GM21360 (cell line): ENCODE results near the gene JDP2.

Experiments used
- ATAC-seq: cut with Tn5 transposase; IDR thresholded peaks from one replicate; pipeline ENCODE4 v1.9.1; 2021; ENCODE audit warnings: mild to moderate bottlenecking, moderate library complexity; ENCODE audit not compliant: unreplicated experiment

Gene JDP2

GRCh38 chr14:75477881-75478280 is 50.1 kb downstream of the JDP2 start:
- ATAC-seq: no peak

- ATAC-seq: peak; percentile 84
These were observed 52.2 kb downstream of the JDP2 start for GRCh38 chr14:75479770-75480600.

DNA sequence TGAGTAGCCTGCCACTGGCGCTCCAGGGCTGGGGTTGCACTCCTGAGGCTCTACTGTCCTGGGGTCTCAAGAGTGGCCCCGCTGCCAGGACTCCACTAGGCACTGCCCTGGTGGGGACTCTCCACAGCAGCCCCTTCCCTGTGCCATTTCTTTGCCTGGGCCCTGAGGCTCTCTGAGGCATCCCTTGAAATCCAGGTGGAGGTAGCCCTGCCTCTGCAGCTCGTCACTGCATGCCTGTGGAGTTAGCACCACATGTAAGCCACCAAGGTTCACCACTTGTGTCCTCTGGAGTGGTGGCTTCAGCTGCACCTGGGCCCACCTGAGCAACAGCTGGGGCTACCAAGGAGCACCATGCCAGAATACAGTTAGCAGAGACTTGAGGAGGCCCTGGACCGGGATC is 54.5 kb downstream of the JDP2 start:
- ATAC-seq: no peak

DNA sequence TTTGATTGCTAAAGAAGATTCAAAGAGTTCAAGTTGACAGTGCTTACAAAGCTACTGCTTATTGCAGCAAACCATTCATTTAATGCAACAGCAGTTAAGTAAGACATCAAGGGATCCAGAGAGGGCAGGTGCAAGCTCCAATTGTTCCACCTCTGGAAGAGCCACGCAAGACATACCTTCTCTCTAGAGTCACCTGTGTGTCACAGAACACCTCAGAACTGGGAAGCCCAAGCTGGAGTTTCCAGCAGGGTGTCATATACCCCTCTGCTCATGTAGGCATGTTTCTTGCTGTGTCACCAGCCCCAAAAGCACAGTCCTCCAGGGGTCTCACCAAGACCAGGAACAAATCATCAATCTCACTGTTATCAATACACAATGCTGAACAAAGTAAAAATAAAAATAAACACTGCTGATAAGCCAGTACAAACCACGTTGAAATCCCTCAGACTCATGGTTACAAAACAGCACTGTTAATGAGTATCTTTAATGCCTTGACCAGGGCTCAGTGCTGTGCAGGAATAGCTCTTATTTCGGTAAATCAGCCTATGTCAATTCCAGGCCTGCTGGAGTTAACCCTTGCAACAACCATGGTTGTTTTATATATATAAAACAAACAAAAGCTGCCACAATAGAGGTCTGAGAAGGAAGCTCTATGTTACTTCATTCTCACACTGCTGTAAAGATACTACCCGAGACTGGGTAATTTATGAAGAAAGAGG is 57.0 kb downstream of the JDP2 start:
- ATAC-seq: no peak

DNA sequence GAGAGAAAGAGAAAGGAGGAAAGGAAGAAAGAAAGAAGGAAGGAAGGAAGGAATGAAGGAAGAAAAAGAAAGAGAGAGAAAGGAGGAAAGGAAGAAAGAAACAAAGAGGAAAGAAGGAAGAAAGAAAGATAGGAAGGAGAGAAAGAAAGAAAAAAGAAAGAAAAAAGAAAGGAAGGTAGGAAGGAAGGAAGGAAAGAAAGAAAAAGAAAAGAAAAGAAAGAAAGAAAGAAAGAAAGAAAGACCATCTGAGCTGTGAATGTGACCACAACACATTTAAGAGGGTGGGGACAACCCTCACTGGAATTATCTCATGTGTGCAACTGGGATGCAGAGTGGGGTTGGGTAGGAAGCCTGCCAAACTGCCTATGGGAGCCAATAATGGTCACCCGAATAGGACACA is 58.5 kb downstream of the JDP2 start:
- ATAC-seq: no peak

- peak; percentile 72 for ATAC-seq
These were observed 59.4 kb downstream of the JDP2 start for GRCh38 chr14:75487155-75487671.

- no peak for ATAC-seq
These were observed 61.6 kb downstream of the JDP2 start for GRCh38 chr14:75489480-75489837.

GRCh38 chr14:75491376-75491978 is 63.7 kb downstream of the JDP2 start:
- ATAC-seq: no peak

- ATAC-seq: no peak
These were observed 65.2 kb downstream of the JDP2 start for GRCh38 chr14:75492832-75493591.

DNA sequence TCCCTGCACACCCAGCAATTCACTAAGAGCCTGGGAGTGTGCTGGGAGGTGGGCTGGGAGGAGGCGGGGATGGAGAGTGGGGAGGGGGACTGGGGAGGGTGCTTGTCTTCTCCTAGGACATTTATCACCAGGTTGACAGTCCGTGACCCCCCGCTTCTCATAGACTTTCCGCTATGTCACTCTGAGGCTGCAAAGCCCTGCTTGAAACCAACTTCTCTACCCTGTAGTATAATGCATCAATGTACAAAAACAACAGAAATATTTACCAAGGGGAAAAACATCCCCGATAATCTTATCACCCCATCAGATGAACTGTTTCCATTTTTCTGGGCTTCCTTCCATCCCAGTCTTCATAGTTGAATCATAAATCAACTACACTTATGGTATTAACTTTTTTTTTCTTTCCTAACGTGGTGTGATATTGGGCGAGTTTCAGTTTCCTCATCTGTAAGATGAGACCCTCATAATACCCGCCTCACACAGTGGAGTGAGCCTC is 65.8 kb downstream of the JDP2 start:
- ATAC-seq: no peak

- ATAC-seq: no peak
These were observed 67.1 kb downstream of the JDP2 start for GRCh38 chr14:75494896-75495295.

GRCh38 chr14:75495399-75495798 is 67.6 kb downstream of the JDP2 start:
- ATAC-seq: no peak

- ATAC-seq: no peak
These were observed 68.1 kb downstream of the JDP2 start for GRCh38 chr14:75495882-75496281.

DNA sequence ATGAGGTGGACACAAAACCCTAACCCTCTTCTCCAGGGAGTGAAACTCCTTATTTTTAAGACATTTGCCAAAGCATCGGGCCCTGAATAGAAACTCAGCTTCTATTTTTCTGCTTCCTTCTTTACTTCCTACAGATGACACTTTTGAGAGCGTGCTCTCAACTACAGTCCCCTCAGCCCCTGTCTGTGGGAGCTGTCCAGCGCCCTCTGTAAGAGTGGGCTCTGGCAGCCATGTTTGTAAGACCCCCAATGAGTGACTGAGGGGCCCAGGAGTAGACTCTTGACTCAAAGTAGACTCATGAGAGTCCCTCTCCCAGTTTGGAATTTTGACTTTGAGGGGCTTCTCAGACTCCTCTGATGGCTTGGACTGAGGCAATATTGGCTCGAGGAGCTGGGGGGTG is 68.9 kb downstream of the JDP2 start:
- ATAC-seq: no peak

DNA sequence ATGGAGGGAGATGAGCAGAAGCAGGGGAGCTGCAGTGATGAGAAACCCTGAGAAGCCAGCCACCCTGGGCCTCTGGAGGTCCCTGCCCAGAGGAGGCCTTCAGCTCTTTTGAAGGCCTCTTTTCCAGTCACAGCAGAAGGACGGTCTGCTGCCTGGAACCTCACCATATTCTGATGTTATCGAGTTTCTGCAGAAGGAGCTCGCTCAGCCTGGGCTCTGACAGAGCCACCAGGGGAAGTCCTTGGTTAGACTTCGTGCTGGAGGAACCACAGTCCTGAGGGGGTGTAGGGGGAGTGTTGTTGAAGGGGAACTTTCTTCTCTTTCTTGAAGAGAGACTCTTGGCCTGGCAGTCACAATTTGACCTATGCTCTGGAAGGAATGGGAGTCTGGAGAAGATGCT is 69.4 kb downstream of the JDP2 start:
- ATAC-seq: no peak

GRCh38 chr14:75497701-75498100 is 69.9 kb downstream of the JDP2 start:
- no peak for ATAC-seq

DNA sequence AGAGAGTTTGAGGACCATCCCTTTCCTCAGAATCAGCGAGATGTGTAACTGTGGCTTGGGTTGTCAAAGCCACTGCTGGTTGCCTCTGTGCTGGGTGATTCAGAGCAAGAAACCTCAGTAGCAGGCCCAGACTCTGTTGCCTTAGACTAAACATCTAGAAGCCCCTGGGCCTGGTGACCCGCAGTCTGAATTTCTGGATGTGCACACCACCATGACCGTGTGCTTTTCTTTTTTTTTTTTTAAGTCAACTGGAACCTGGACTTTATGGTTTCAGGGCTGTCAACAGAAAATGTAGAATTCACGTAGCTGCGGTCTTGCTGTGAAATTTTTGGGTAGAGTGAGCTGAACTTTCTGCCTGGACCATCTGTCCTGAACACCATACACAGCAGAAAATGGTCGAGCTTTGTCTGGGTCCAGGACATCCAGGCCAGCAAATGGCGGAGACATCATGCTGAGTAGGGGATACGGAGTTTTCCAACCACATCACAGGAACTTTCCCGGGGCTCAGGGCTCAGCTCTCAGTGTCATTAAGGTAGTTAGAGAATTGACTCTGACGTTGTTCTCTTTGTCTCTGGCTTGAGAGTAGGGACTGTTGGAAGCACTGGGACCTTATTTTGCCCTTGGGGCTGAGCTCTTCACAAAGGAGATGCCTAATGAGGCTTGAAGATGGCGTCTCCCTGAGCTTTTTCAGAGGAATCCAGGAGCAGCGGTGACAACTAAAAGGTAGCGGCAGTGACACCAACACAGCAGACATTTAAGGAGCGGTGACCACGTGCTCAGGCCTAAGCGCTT is 71.5 kb downstream of the JDP2 start:
- ATAC-seq: peak; percentile 53

- ATAC-seq: no peak
These were observed 73.3 kb downstream of the JDP2 start for GRCh38 chr14:75501080-75501479.

- no peak for ATAC-seq
These were observed 76.6 kb downstream of the JDP2 start for GRCh38 chr14:75504411-75504810.

DNA sequence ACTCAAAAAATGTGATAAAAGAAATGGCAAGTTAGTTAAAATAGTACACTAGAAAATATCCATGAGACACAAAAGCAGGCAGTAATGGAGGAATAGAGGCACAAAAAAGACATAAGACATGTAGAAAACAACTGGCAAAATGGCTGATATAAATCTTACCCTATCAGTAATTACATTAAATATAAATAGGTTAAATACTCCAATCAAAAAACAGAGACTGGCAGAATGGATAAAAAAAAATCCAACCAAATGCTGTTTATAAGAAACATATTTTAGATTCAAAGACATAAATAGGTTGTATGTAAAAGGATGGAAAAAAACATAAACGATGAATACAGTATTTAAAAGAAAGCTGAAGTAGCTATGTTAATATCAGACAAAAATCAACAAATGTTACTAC is 79.1 kb downstream of the JDP2 start:
- ATAC-seq: no peak
